HepG2 (cell line): ENCODE results near the gene PFAS. TPM values are rescaled to one million over a fixed set of nuclear protein-coding genes. Genes with fewer than 3 reads are reported as not detected.

ENCODE experiments used
- BORCS8-MEF2B ChIP-seq: sonication (generic); formaldehyde crosslinking; IDR thresholded peaks from 2 replicates; pipeline ENCODE4 v1.8.0; 2022; ENCODE audit warnings: mild to moderate bottlenecking, missing genetic modification reagents
- CBFB ChIP-seq: sonication (generic); formaldehyde crosslinking; IDR thresholded peaks from 2 replicates; pipeline ENCODE4 v1.4.0; 2020; ENCODE audit warnings: missing genetic modification reagents
- DDIT3 ChIP-seq: sonication (generic); formaldehyde crosslinking; IDR thresholded peaks from 2 replicates; pipeline ENCODE4 v1.4.0; 2020; ENCODE audit warnings: mild to moderate bottlenecking, missing genetic modification reagents
- DNMT3B ChIP-seq: conservative IDR thresholded peaks from 2 replicates; pipeline ENCODE4 v1.6.1; 2016; ENCODE audit warnings: missing biosample characterization, control low read depth
- ETV6 ChIP-seq: sonication (generic); formaldehyde crosslinking; conservative IDR thresholded peaks from 2 replicates; pipeline ENCODE4 v1.4.0; 2020; ENCODE audit warnings: missing genetic modification reagents
- FOXP1 ChIP-seq, 2 experiments: fragments of 450-650 bp in 1 of 2; IDR thresholded peaks; 2 replicates each; pipeline ENCODE4 v1.6.1; 2017 to 2018; ENCODE audit warnings: antibody characterized with exemption in 1 of 2
- GABPB1 ChIP-seq: IDR thresholded peaks from 2 replicates; pipeline ENCODE4 v1.6.1; 2016; ENCODE audit warnings: mild to moderate bottlenecking, missing genetic modification reagents, moderate library complexity, missing compliant biosample characterization
- GATAD1 ChIP-seq: IDR thresholded peaks from 2 replicates; pipeline ENCODE4 v1.6.1; 2016; ENCODE audit warnings: missing genetic modification reagents, missing compliant biosample characterization
- HNRNPUL1 ChIP-seq: fragments of 200-400 bp; formaldehyde crosslinking; IDR thresholded peaks from 2 replicates; pipeline ENCODE4 v1.6.1; 2017; ENCODE audit warnings: low read depth, mild to moderate bottlenecking, low read length, moderate library complexity
- NFE2L2 ChIP-seq: fragments of 150-350 bp; IDR thresholded peaks from 2 replicates; pipeline ENCODE4 v1.6.1; 2014; ENCODE audit warnings: low read length
- NR3C1 ChIP-seq: sonication (generic); formaldehyde crosslinking; IDR thresholded peaks from 2 replicates; pipeline ENCODE4 v1.4.0; 2020; ENCODE audit warnings: missing genetic modification reagents
- POLR2AphosphoS5 ChIP-seq: IDR thresholded peaks from 2 replicates; pipeline ENCODE4 v1.6.1; 2012; ENCODE audit warnings: low read depth, low read length
- RCOR2 ChIP-seq: IDR thresholded peaks from 2 replicates; pipeline ENCODE4 v1.6.1; 2016; ENCODE audit warnings: missing biosample characterization, missing genetic modification reagents
- SALL2 ChIP-seq: sonication (generic); formaldehyde crosslinking; IDR thresholded peaks from 2 replicates; pipeline ENCODE4 v1.8.1; 2023; ENCODE audit warnings: mild to moderate bottlenecking, missing genetic modification reagents, inconsistent platforms
- SOX13 ChIP-seq, 3 experiments: fragments of 450-650 bp in 1 of 3; sonication (generic) in 1 of 3; formaldehyde crosslinking in 1 of 3; IDR thresholded peaks in 2 of 3; conservative IDR thresholded peaks in 1 of 3; 2 replicates each; pipeline versions ENCODE4 v1.5.0 to v1.6.1; 2016 to 2020; ENCODE audit warnings: antibody characterized with exemption in 1 of 3, mild to moderate bottlenecking in 1 of 3, missing compliant biosample characterization in 1 of 3, missing genetic modification reagents in 1 of 3, moderate library complexity in 1 of 3
- ZMAT3 ChIP-seq: sonication (generic); formaldehyde crosslinking; conservative IDR thresholded peaks from 2 replicates; pipeline ENCODE4 v1.7.0; 2021; ENCODE audit warnings: missing genetic modification reagents
- ZNF326 ChIP-seq: sonication (generic); formaldehyde crosslinking; IDR thresholded peaks from 2 replicates; pipeline ENCODE4 v1.4.0; 2020; ENCODE audit warnings: missing genetic modification reagents, borderline replicate concordance
- ZNF331 ChIP-seq: sonication (generic); formaldehyde crosslinking; IDR thresholded peaks from 2 replicates; pipeline ENCODE4 v1.4.0; 2020; ENCODE audit warnings: missing genetic modification reagents
- ZNF354B ChIP-seq: sonication (generic); formaldehyde crosslinking; IDR thresholded peaks from 2 replicates; pipeline ENCODE4 v1.8.0; 2022; ENCODE audit warnings: mild to moderate bottlenecking, missing genetic modification reagents
- ZNF414 ChIP-seq: sonication (generic); formaldehyde crosslinking; IDR thresholded peaks from 2 replicates; pipeline ENCODE4 v1.5.0; 2020; ENCODE audit warnings: missing genetic modification reagents
- ZNF496 ChIP-seq: sonication (generic); formaldehyde crosslinking; IDR thresholded peaks from 2 replicates; pipeline ENCODE4 v1.8.1; 2023; ENCODE audit warnings: mild to moderate bottlenecking, moderate library complexity, missing genetic modification reagents; ENCODE audit not compliant: insufficient replicate concordance
- ZNF670 ChIP-seq: sonication (generic); formaldehyde crosslinking; IDR thresholded peaks from 2 replicates; pipeline ENCODE4 v1.8.0; 2022; ENCODE audit warnings: mild to moderate bottlenecking, missing genetic modification reagents, borderline replicate concordance
- ZNF879 ChIP-seq: sonication (generic); formaldehyde crosslinking; IDR thresholded peaks from 2 replicates; pipeline ENCODE4 v1.8.1; 2023; ENCODE audit warnings: missing genetic modification reagents
- ZUFSP ChIP-seq: sonication (generic); formaldehyde crosslinking; IDR thresholded peaks from 2 replicates; pipeline ENCODE4 v1.9.0; 2021; ENCODE audit warnings: missing genetic modification reagents, mild to moderate bottlenecking, borderline replicate concordance
- polyA plus RNA-seq, 8 experiments: library from polyadenylated mRNA; depleted of rRNA in 3 of 8; stranded (reverse) in 7 of 8; unstranded in 1 of 8; fragments of >200 nt; fragmentation: Illumina TruSeq in 4 of 8; extraction: Trizol in 4 of 8; gene quantifications; 2 replicates each; pipeline versions ENCODE4 v1.2.1 to v1.2.3, GENCODE V29; 2011 to 2016; ENCODE audit warnings: low read depth in 4 of 8, missing spikeins in 1 of 8, mixed read lengths in 1 of 8; ENCODE audit not compliant: insufficient read depth in 1 of 8
- total RNA-seq, 5 experiments: library from RNA; depleted of rRNA; stranded (reverse); fragments of >200 nt; fragmentation: Illumina TruSeq; extraction: Trizol; gene quantifications; 2 replicates each; pipeline ENCODE4 v1.2.3, GENCODE V29; 2016; ENCODE audit warnings: low read depth in 1 of 5
- TF ChIP-seq, protein P1 (sequence below): sonication (generic); formaldehyde crosslinking; IDR thresholded peaks from 2 replicates; pipeline ENCODE4 v1.8.1; 2023; ENCODE audit warnings: missing genetic modification reagents, inconsistent platforms, borderline replicate concordance
- TF ChIP-seq, protein P2 (sequence below): sonication (generic); formaldehyde crosslinking; IDR thresholded peaks from 2 replicates; pipeline ENCODE4 v1.4.0; 2020; ENCODE audit warnings: missing genetic modification reagents

The PFAS gene
- total and polyA plus RNA-seq, 2 of the 13 experiments (the other 11 are each of a cell fraction or from before 2014, with no cell fraction given) = 49.4 to 58.2 TPM

- TF ChIP-seq SOX13 (IDR thresholded peaks at IDR 0.05) (peak; percentile 49; the same call in 1 of the 2 replicates), SOX13 (CRISPR knock-in tag; conservative IDR thresholded peaks at IDR 0.05 in 1 of 2, IDR thresholded peaks at IDR 0.05 in 1 of 2) (peak in 1 of 2 experiments; percentile 94; a peak in 2 of 4 replicates), ZNF414 (no peak), ZNF670 (CRISPR knock-in tag) (peak; percentile 51; the same call in 1 of the 2 replicates), ZNF879 (CRISPR knock-in tag) (no peak), ZMAT3 (peak; percentile 61; the same call in 1 of the 2 replicates), SALL2 (no peak), CBFB (no peak), DDIT3 (no peak), ZUFSP (CRISPR knock-in tag) (no peak), ZNF496 (no peak), ZNF354B (CRISPR knock-in tag) (no peak), ETV6 (CRISPR knock-in tag) (no peak), FOXP1 (IDR thresholded peaks at IDR 0.05) (no peak), FOXP1 (CRISPR knock-in tag; IDR thresholded peaks at IDR 0.05) (peak; percentile 90), POLR2AphosphoS5 (peak; percentile 50), GATAD1 (peak; percentile 32; the same call in 1 of the 2 replicates), DNMT3B (CRISPR knock-in tag) (no peak), ZNF331 (peak; percentile 78; the same call in 1 of the 2 replicates), RCOR2 (CRISPR knock-in tag) (peak; percentile 73; the same call in 1 of the 2 replicates), BORCS8-MEF2B (CRISPR knock-in tag) (no peak), NFE2L2 (no peak), GABPB1 (CRISPR knock-in tag) (peak; percentile 8; the same call in 1 of the 2 replicates), ZNF326 (no peak), HNRNPUL1 (no peak), NR3C1 (CRISPR knock-in tag) (no peak)
- TF ChIP-seq, protein P1, sequence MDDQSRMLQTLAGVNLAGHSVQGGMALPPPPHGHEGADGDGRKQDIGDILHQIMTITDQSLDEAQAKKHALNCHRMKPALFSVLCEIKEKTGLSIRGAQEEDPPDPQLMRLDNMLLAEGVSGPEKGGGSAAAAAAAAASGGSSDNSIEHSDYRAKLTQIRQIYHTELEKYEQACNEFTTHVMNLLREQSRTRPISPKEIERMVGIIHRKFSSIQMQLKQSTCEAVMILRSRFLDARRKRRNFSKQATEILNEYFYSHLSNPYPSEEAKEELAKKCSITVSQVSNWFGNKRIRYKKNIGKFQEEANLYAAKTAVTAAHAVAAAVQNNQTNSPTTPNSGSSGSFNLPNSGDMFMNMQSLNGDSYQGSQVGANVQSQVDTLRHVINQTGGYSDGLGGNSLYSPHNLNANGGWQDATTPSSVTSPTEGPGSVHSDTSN = no peak
- TF ChIP-seq, protein P2, sequence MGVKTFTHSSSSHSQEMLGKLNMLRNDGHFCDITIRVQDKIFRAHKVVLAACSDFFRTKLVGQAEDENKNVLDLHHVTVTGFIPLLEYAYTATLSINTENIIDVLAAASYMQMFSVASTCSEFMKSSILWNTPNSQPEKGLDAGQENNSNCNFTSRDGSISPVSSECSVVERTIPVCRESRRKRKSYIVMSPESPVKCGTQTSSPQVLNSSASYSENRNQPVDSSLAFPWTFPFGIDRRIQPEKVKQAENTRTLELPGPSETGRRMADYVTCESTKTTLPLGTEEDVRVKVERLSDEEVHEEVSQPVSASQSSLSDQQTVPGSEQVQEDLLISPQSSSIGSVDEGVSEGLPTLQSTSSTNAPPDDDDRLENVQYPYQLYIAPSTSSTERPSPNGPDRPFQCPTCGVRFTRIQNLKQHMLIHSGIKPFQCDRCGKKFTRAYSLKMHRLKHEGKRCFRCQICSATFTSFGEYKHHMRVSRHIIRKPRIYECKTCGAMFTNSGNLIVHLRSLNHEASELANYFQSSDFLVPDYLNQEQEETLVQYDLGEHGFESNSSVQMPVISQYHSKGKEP (CRISPR knock-in tag) = no peak
Measured at GRCh38 chr17:8273884-8274444, 24.9 kb downstream of the PFAS start (continued).
